ENCODE measurements around the gene IFT81.

IFT81 gene

GRCh38 chr12:110100315-110100970 lies 23.7 kb upstream of the IFT81 start:
- H3K23ac ChIP-seq (ENCODE audit: low read length in 2 of 2): no peak overlapping the region
- no peak overlapping the region for H2BK5ac ChIP-seq (ENCODE audit: low read depth, low read length, poor library complexity, severe bottlenecking)
- no peak overlapping the region for H3K4me3 ChIP-seq (ENCODE audit: insufficient read depth in 1 of 2, low read depth in 1 of 2, low read length in 2 of 2)
- no peak overlapping the region for H2AFZ ChIP-seq (ENCODE audit: low read depth, low read length)
- H2AK5ac ChIP-seq (ENCODE audit: low read length, severe bottlenecking): no peak overlapping the region
- no peak overlapping the region for H3K27ac ChIP-seq (ENCODE audit: low read length, poor library complexity, severe bottlenecking)
- WGBS: 67% methylated on average over 8 of the region's 8 CpGs
- H3K9me3 ChIP-seq (ENCODE audit: control insufficient read depth, low read length): no peaks in the 10 kb centered on the region
- no peak overlapping the region for H2BK15ac ChIP-seq (ENCODE audit: low read depth, poor library complexity, severe bottlenecking)
- H3K14ac ChIP-seq (ENCODE audit: low read length in 2 of 2): no peak overlapping the region
- no peak overlapping the region for H2BK12ac ChIP-seq (ENCODE audit: low read length in 2 of 2)
- H3K4me1 ChIP-seq (ENCODE audit: control insufficient read depth, insufficient read depth, low read depth, low read length): no peaks in the 10 kb centered on the region
- H3K79me1 ChIP-seq (replicated peaks; ENCODE audit: low read length, poor library complexity, severe bottlenecking): no peaks in the 10 kb centered on the region
- DNase-seq: peak; percentile 82
- peak overlapping the region in 1 of 2 experiments; percentile 29 for H3K18ac ChIP-seq (ENCODE audit: low read depth in 1 of 2, low read length in 2 of 2)
- no peaks in the 10 kb centered on the region for H3K27me3 ChIP-seq (ENCODE audit: control insufficient read depth in 1 of 2, insufficient read depth in 1 of 2, low read length in 2 of 2)
- H3K4me2 ChIP-seq (ENCODE audit: low read length, poor library complexity, severe bottlenecking): no peak overlapping the region
- H3K9ac ChIP-seq (ENCODE audit: low read length): peak overlapping the region; percentile 51
- no peaks in the 10 kb centered on the region for H3K36me3 ChIP-seq (ENCODE audit: control insufficient read depth in 1 of 2, insufficient read depth in 2 of 2, low read depth in 1 of 2, low read length in 2 of 2)
- no peak overlapping the region for H3K4ac ChIP-seq (ENCODE audit: low read depth in 1 of 2, low read length in 2 of 2)
- no peak overlapping the region for H4K8ac ChIP-seq (ENCODE audit: low read length)
- H2BK120ac ChIP-seq (ENCODE audit: low read depth, low read length): no peak overlapping the region
- H4K91ac ChIP-seq (ENCODE audit: low read length): no peak overlapping the region

- peak overlapping the region in 1 of 2 experiments; percentile 24 for H3K4ac ChIP-seq (ENCODE audit: low read depth in 1 of 2, low read length in 2 of 2)
- H3K27me3 ChIP-seq (ENCODE audit: control insufficient read depth in 1 of 2, insufficient read depth in 1 of 2, low read length in 2 of 2): no peaks in the 10 kb centered on the region
- no peak overlapping the region for H3K14ac ChIP-seq (ENCODE audit: low read length in 2 of 2)
- H4K8ac ChIP-seq (ENCODE audit: low read length): no peak overlapping the region
- H3K18ac ChIP-seq (ENCODE audit: low read depth in 1 of 2, low read length in 2 of 2): no peak overlapping the region
- H2BK120ac ChIP-seq (ENCODE audit: low read depth, low read length): no peak overlapping the region
- H2BK5ac ChIP-seq (ENCODE audit: low read depth, low read length, poor library complexity, severe bottlenecking): no peak overlapping the region
- no peaks in the 10 kb centered on the region for H3K79me1 ChIP-seq (replicated peaks; ENCODE audit: low read length, poor library complexity, severe bottlenecking)
- no peak overlapping the region for H2AK5ac ChIP-seq (ENCODE audit: low read length, severe bottlenecking)
- H3K9me3 ChIP-seq (ENCODE audit: control insufficient read depth, low read length): no peaks in the 10 kb centered on the region
- 82% methylated on average over 3 of the region's 3 CpGs for WGBS
- no peak overlapping the region for H3K4me2 ChIP-seq (ENCODE audit: low read length, poor library complexity, severe bottlenecking)
- H4K91ac ChIP-seq (ENCODE audit: low read length): no peak overlapping the region
- H3K4me3 ChIP-seq (ENCODE audit: insufficient read depth in 1 of 2, low read depth in 1 of 2, low read length in 2 of 2): no peak overlapping the region
- no peak overlapping the region for H3K23ac ChIP-seq (ENCODE audit: low read length in 2 of 2)
- no peak overlapping the region for H3K9ac ChIP-seq (ENCODE audit: low read length)
- no peak overlapping the region for H3K27ac ChIP-seq (ENCODE audit: low read length, poor library complexity, severe bottlenecking)
- peak; percentile 75 for DNase-seq
- H2AFZ ChIP-seq (ENCODE audit: low read depth, low read length): no peak overlapping the region
- H3K4me1 ChIP-seq (ENCODE audit: control insufficient read depth, insufficient read depth, low read depth, low read length): no peaks in the 10 kb centered on the region
- H2BK12ac ChIP-seq (ENCODE audit: low read length in 2 of 2): no peak overlapping the region
- H3K36me3 ChIP-seq (ENCODE audit: control insufficient read depth in 1 of 2, insufficient read depth in 2 of 2, low read depth in 1 of 2, low read length in 2 of 2): no peaks in the 10 kb centered on the region
- H2BK15ac ChIP-seq (ENCODE audit: low read depth, poor library complexity, severe bottlenecking): no peak overlapping the region
Observed at GRCh38 chr12:110102255-110102654, 21.9 kb upstream of the IFT81 start.

- WGBS: 93% methylated on average over 14 of the region's 14 CpGs
- Histone ChIP-seq H2BK12ac (ENCODE audit: low read length in 2 of 2) (peak overlapping the region in 1 of 2 experiments; percentile 29), H3K27ac (ENCODE audit: low read length, poor library complexity, severe bottlenecking) (no peak overlapping the region), H3K14ac (ENCODE audit: low read length in 2 of 2) (no peak overlapping the region), H3K18ac (ENCODE audit: low read depth in 1 of 2, low read length in 2 of 2) (no peak overlapping the region), H2BK5ac (ENCODE audit: low read depth, low read length, poor library complexity, severe bottlenecking) (no peak overlapping the region), H2BK15ac (ENCODE audit: low read depth, poor library complexity, severe bottlenecking) (no peak overlapping the region), H3K4ac (ENCODE audit: low read depth in 1 of 2, low read length in 2 of 2) (no peak overlapping the region), H2AFZ (ENCODE audit: low read depth, low read length) (no peak overlapping the region), H3K4me2 (ENCODE audit: low read length, poor library complexity, severe bottlenecking) (no peak overlapping the region), H3K4me3 (ENCODE audit: insufficient read depth in 1 of 2, low read depth in 1 of 2, low read length in 2 of 2) (no peak overlapping the region), H4K91ac (ENCODE audit: low read length) (peak overlapping the region; percentile 5), H2BK120ac (ENCODE audit: low read depth, low read length) (no peak overlapping the region), H3K79me1 (replicated peaks; ENCODE audit: low read length, poor library complexity, severe bottlenecking) (no peaks in the 10 kb centered on the region), H4K8ac (ENCODE audit: low read length) (no peak overlapping the region), H3K36me3 (ENCODE audit: control insufficient read depth in 1 of 2, insufficient read depth in 2 of 2, low read depth in 1 of 2, low read length in 2 of 2) (no peaks in the 10 kb centered on the region), H2AK5ac (ENCODE audit: low read length, severe bottlenecking) (no peak overlapping the region), H3K9ac (ENCODE audit: low read length) (peak overlapping the region; percentile 37), H3K4me1 (ENCODE audit: control insufficient read depth, insufficient read depth, low read depth, low read length) (peaks cover 7% of the 10 kb centered on the region), H3K27me3 (ENCODE audit: control insufficient read depth in 1 of 2, insufficient read depth in 1 of 2, low read length in 2 of 2) (no peaks in the 10 kb centered on the region), H3K9me3 (ENCODE audit: control insufficient read depth, low read length) (no peaks in the 10 kb centered on the region), H3K23ac (ENCODE audit: low read length in 2 of 2) (no peak overlapping the region)
- DNase-seq: peak; percentile 80
Observed at GRCh38 chr12:110104188-110105094, 19.7 kb upstream of the IFT81 start.

- no peak overlapping the region for H3K4ac ChIP-seq (ENCODE audit: low read depth in 1 of 2, low read length in 2 of 2)
- H3K23ac ChIP-seq (ENCODE audit: low read length in 2 of 2): no peak overlapping the region
- H3K9ac ChIP-seq (ENCODE audit: low read length): peak overlapping the region; percentile 37
- no peak for DNase-seq
- no peak overlapping the region for H2BK5ac ChIP-seq (ENCODE audit: low read depth, low read length, poor library complexity, severe bottlenecking)
- H2AK5ac ChIP-seq (ENCODE audit: low read length, severe bottlenecking): no peak overlapping the region
- WGBS: 80% methylated on average over 1 of the region's 1 CpG
- no peaks in the 10 kb centered on the region for H3K36me3 ChIP-seq (ENCODE audit: control insufficient read depth in 1 of 2, insufficient read depth in 2 of 2, low read depth in 1 of 2, low read length in 2 of 2)
- no peak overlapping the region for H3K27ac ChIP-seq (ENCODE audit: low read length, poor library complexity, severe bottlenecking)
- no peak overlapping the region for H2BK120ac ChIP-seq (ENCODE audit: low read depth, low read length)
- H4K91ac ChIP-seq (ENCODE audit: low read length): no peak overlapping the region
- no peak overlapping the region for H3K4me3 ChIP-seq (ENCODE audit: insufficient read depth in 1 of 2, low read depth in 1 of 2, low read length in 2 of 2)
- H3K4me1 ChIP-seq (ENCODE audit: control insufficient read depth, insufficient read depth, low read depth, low read length): peaks cover 10% of the 10 kb centered on the region
- H4K8ac ChIP-seq (ENCODE audit: low read length): no peak overlapping the region
- no peaks in the 10 kb centered on the region for H3K27me3 ChIP-seq (ENCODE audit: control insufficient read depth in 1 of 2, insufficient read depth in 1 of 2, low read length in 2 of 2)
- no peaks in the 10 kb centered on the region for H3K9me3 ChIP-seq (ENCODE audit: control insufficient read depth, low read length)
- H3K79me1 ChIP-seq (replicated peaks; ENCODE audit: low read length, poor library complexity, severe bottlenecking): no peaks in the 10 kb centered on the region
- no peak overlapping the region for H3K18ac ChIP-seq (ENCODE audit: low read depth in 1 of 2, low read length in 2 of 2)
- H3K4me2 ChIP-seq (ENCODE audit: low read length, poor library complexity, severe bottlenecking): no peak overlapping the region
- no peak overlapping the region for H2BK15ac ChIP-seq (ENCODE audit: low read depth, poor library complexity, severe bottlenecking)
- H3K14ac ChIP-seq (ENCODE audit: low read length in 2 of 2): no peak overlapping the region
- H2BK12ac ChIP-seq (ENCODE audit: low read length in 2 of 2): no peak overlapping the region
- no peak overlapping the region for H2AFZ ChIP-seq (ENCODE audit: low read depth, low read length)
Observed at GRCh38 chr12:110105159-110105558, 19.0 kb upstream of the IFT81 start.

Data from mesenchymal stem cell (in vitro differentiated cells and primary cell).